GM18868 (cell line): Measurements from ENCODE around the gene DUS1L.
A peak's percentile ranks its signal among the peaks of the same experiment; 100 is the strongest.

ENCODE experiments used
- ATAC-seq: cut with Tn5 transposase; IDR thresholded peaks from one replicate; pipeline ENCODE4 v1.9.1; 2021; ENCODE audit warnings: mild to moderate bottlenecking, moderate library complexity; ENCODE audit not compliant: unreplicated experiment

The DUS1L gene

DNA sequence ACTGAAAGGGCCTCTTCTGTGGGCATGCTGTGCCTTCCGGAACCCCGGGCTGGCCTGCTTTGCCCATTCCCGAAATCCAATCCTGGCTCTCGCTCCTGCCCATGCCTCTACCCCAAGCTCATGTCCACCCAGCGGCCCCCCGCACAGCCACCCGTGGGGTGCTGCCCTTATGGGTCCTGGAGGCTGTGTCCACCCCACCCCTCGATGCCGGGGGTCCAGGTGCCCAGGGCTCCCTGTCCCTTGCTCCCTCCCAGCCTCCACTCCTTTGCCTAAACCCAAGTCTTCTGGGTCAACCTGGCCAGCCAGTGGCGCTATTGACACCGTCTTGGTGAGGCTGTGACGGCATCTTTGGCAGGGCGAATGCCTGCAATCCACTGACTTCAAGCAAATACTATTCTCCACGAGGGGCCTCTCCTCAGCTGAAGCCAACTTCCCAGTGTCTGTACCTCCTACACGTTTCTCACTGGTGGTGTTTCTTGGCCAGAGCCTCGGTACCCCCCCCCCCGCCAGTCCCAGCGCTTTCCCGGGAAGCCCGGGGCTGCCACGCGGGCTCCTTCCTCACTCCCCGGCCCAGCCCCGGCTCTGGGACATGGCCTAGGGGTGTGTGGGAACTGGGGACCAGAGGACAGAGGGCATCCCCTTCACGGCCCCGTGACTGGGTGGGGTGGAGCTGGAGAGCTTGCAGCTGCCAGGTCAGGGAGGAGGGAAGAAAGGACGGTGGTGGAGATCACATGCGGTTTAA lies 12.2 kb upstream of the DUS1L start:
- no peak for ATAC-seq

DNA sequence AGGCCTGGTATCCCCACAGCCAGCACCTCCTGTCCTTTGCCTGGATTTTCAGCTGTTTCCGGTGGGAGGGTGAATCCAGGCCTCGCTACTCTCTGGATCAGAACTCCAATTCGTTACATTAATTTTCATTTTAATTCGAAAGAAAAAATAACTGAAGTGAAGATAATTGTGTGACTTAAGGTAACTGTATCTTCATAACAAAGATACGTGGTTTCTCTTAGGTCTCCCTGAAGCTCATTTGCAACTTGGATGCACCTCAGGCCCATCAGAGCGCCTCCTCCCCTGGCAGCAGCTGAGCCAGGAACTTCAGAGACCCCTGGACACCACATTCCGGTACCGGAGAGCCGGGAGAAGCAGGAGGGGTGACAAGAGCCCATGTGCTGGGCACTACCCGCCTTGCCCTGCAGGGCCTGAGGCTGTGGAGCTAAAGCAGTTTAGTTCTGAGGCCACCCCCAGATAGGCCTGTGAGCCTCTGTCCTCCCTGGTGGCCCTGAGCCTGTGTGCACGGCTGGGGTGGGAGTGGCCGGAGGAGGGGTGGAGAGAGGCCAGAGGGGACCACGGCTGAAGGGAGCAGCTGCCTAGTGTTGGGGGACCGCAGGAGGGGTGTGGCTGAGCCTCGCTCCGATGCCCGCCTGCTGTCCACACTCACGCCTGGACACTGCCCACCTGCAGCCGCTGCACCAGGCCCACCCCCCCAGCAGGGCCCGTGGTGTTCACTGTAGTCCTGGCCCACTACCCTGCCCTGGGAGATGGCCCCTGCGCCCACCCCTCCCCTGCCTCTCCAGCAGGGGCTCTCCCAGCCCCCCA lies 11.4 kb upstream of the DUS1L start:
- no peak for ATAC-seq

DNA sequence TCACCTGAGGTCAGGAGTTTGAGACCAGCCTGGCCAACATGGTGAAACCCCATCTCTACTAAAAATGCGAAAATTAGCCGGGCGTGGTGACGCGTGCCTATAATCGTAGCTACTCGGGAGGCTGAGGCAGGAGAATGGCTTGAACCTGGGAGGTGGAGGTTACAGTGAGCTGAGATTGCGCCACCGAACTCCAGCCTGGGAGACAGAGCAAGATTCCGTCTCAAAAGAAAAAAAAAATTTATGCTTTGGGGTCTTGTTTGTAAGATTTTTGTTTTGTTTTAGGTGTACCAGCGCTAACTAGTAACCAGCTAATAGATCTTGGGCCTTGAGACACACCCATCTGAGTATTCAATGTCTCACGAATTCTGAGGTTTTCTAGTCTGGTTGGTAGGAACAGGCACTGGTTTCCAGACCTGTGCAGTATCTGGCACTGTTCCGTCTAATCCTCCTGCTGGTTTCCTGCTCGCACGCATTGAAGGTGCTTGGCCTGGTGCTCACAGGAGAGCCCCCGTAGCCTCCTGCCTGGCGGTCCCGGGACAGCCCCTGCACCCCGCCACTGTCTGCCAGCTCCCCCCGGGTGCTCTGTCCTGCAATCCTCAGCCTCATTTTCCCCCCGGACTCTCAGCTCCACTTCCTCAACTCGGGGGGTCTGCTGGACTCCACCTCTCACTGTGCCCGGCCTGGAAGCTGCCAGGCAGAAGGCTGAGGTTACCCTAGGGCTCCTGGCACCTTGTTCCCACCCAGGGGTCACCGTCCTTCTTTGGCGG lies 10.6 kb upstream of the DUS1L start:
- ATAC-seq, result no peak

DNA sequence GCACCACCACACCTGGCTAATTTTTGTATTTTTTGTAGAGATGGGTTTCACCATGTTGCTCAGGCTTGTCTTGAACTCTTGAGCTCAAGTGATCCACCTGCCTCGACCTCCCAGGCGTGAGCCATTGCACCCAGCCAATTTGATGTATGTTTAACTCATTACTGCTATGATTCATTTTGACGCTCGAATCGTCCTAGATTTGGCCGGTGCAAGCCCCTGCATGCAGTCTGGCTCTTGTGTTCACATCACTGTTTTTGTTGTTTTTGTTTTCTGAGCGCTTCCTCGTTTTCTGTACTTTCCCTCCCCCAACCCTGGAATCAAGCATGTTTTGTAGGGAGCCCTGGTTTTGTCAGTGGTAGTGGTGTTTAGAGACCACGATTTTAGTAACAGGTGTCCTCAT lies 7.8 kb upstream of the DUS1L start:
- no peak for ATAC-seq

DNA sequence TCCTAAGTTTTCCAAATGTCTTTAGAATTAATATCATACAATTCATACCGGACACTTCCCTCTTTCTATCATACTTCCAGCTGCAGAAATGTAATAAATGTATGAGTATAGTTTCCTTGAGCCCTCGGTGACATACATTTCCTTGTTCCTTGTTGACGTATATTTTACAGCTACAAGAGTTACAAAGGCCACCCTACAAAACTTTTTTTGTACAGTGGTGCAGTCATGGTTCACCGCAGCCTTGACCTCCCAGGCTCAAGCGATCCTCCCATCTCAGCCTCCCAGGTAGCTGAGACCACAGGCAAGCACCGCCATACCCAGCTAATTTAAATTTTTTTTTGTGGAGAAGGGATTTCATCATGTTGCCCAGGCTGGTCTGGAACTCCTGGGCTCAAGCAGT lies 7.2 kb upstream of the DUS1L start:
- no peak for ATAC-seq

DNA sequence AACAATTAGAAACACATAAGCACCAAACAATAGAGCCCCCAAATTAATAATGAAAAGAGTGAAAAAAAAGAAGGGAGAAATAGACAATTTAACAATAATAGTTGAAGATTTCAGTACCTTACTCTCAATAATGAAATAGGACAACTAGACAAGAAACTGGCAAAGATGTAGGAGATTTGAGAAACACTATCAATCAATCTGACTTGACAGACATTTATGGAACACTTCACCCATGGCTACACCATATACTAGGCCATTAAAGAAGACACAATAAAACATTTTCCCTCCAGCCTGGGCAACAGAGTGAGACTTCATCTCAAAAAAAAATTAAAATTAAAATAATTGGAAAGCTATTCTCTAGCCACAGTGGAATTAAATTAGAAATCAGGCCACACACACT lies 5.0 kb upstream of the DUS1L start:
- ATAC-seq, result no peak

DNA sequence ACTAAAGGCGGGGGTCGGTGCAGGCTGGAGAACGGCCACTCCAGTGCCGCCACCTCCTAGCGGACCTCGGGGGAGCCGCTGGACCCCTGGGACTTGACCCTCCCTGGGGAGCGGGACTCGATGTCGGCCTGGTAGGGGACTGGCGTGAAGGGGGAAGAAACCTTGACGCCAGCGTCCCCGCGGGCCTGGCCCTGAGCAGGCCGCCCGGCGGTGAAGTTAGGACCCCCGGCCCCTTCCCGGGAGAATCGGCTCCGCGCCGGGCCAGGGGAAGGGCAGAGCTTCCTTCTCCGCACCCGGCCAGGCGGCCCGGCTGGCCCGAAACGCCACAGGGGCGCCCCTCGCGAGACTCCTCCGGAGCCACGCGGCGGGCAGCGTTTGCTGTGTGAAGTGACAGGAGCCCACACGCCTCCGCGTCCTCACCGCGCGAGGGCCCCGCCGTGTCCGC lies 389 bp downstream of the DUS1L start:
- ATAC-seq, result peak; percentile 8

DNA sequence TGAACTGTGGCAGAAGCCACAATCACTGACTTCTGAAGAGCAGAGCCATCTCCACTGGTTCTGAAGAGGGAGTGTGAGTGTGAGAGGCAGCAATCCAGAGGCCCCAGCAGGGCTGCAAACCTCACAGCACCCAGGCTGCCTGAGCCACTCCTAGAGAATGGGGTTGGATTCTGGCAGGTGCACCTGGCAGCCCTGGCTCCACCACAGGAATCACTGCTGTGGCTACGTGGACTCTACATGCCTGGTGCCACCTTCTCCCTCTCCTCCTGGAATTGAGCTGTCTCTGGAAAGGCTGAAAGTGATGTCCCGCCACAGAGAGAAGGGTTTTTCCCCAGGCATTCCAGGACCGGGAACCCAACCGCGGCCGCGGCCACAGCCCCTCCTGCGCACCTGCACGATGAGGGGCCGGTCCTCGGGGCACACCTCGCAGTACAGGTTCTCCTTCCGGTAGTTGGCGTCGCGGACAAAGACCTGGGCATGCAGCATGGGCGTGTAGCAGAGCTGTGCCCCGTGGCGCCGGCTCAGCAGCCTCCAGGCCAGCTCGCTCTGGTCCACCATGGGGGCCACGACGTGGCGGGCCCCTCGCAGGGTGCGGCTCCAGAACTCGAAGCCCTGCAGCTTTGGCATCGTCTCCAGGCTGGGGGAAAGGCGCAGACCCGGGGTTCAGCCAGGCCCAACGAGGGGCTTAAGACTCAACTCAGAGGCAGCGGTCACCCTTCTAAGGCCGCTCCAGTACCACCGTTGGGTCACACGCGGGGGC lies 991 bp downstream of the DUS1L start:
- ATAC-seq, result no peak

DNA sequence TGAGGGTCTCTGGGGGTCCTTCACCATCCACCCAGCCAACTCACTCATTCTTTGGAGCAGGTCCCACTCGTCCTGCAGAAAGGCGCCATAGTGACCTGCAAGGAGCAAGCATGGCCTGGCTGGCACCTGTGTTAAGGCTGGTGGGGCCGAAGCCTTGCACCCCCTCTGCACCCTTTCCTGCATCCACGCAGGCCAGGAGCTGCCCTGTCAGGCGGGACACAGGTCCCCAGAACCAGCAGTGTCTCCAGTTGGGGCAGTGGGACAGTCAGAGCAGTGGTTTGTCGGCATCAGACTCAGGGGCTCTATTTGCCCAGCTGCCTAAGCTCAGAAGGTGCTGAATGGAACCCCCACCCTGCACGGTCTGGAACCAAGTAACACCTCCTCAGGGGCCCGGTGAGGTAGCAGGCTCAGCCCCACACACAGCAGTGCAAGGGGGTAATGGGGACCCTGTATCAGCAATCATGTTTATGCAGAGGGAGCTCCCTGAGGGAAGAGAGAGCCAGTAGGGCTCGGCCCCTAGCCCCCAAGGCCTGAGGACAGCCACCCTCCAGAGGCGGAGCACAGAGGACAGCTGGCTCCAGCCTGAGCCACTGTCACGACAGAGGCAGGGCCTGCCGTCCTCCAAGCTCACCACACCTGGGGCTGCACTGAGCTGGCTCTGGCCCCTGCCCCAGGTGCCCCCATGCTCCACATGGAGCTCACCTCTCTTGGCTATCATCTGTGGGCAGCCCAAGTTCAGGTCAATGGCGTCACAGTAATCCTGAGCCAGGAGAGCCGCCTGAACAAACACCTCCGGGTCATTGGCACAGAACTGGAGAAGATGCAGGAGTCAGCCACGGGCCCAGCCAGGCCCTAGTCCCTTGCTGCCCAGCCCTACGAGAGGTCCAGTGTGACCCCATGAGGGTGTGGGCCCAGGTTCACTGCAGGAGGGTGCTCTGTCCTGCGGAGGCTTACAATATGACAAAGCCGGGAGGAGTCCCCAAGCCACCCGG lies 1.9 kb downstream of the DUS1L start:
- ATAC-seq, result no peak

DNA sequence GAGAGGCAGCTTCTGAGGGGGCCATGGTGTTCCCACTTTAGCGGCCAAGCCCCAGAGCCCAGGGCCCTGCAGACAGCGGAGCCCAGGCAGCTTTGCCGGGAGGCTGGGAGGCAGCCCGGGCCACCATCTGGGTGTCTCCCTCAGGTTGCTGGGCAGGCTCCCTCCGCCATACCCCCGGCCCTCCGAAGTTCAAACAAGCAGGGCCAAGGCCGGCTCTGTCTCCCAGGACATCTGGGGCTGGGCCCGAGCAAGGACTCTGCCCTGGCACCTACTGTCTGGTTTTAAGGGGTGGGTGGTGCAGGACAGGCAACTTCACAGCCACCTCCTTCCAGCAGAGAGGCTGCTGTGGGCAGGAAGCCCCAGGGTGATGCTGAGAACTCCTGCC lies 2.6 kb downstream of the DUS1L start:
- ATAC-seq, result no peak

DNA sequence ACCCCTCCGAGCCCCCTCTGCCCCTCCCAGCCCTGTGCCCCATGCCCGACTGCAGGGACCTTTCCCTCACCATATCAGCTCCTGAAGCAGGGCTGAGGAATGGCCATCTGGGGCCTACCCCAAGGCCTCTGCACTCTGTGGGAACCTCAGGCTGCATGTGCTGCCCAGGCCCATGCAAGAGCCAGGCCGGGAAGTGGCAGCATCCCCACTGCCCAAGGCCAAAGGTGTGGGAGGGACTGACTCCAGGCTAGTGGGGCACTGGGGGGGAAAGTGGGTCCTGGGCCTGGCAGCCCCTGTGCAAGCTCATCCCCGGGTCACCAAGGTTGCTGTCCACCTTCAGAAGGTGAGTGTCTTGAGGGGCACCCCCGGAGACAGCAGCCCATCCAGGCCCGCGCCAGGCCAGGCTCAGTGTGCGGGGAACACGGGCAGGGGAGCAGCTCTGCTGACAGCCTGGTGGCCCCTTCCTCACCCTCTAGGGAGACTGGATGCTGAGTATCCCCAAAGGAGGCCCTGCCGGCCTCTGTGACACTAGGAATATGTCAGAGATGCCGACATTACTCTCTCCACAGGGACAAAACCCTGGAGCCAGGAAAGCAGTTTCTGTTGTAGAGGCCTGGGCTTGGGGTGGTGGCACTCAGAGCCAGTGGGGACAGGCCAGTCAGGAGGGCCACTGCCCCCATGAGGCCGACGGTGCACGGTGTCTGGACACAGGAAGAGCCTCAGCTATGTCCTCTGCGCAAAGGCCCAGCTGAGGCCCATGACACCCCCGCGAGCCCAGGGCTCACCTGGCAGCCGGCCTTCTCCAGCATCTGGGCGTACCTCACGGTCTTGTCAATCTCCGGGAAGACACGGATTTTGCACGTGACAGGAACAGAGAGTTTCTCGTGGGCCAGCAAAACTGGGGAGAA lies 3.3 kb downstream of the DUS1L start:
- no peak for ATAC-seq

DNA sequence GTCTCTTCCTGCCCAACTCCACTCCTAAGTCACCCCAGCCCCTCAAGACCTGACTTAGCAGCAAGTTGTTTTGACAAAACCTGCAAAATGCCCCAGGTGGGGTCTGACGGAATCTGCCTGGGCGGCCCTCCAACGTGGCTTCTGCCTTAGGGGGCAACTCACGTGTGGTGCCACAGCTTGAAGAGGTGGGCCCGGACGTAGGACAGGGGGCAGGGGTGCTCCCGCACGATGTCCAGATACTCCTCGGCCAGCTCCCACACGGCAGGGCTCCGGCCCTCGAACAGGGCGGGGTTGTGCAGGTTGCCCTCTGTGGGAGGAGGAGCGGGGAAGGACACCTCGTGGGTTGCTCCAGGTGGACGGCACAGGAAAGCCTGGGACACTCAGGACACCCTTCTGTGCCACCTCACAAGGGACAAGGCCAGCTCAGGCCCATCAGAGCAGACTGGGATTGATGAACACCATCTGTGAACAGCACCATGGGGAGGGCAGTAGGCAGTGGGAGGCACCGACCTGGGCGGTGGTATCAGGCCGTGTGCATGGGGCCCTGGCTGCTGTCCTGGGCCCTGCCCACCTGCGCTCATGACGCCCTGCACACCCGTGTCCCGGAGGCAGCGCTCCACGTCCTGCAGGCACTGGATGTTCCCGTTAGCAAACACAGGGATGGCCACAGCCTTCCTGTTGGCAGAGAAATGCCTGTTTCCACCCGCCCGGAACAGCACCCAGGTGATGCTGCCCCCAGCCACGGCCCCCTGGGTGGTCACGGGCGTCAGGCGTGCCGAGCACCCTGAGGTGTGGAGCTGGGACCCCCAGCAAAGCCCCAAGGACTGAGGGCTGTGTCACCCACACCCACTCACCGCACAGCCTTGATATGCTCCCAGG lies 4.3 kb downstream of the DUS1L start:
- no peak for ATAC-seq

DNA sequence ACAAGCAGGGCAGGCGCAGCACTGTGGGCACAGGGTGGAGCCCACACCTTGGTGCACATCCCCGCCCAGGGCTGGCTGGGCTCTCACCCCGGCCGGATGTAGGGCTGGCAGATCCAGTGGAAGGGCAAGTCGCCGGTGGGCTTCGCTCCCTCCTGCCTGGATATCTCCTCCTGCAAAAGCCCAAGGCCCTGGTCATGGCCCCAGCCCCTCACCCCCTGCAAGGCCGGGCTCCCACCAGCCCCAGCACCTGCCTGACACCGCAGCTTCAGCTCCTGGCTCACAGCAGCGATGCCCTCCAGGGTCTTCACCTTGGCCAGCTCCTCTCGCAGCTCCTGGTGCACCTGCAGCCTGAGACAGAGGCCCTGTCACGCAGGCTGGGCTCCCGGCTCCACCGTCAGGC lies 5.0 kb downstream of the DUS1L start:
- ATAC-seq, result no peak

DNA sequence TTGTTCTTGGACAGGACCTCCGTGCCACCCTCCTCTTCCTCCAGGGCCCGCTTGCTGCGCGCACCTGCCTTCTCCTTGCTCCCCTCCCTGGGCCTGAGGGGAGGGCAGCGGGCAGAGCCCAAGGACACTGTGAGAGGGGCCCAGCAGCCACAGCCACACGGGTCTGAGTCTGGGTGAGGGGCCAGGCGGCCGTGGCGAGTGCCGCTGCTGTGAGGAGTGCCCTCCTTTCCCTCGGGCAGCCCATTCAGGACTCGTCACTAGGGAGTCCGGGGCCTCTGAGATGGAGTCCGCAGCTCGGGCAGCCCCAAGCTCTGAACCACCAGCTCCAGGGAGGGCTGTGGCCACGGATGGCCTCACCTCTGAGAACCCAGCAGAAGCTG lies 5.6 kb downstream of the DUS1L start:
- ATAC-seq, result no peak

DNA sequence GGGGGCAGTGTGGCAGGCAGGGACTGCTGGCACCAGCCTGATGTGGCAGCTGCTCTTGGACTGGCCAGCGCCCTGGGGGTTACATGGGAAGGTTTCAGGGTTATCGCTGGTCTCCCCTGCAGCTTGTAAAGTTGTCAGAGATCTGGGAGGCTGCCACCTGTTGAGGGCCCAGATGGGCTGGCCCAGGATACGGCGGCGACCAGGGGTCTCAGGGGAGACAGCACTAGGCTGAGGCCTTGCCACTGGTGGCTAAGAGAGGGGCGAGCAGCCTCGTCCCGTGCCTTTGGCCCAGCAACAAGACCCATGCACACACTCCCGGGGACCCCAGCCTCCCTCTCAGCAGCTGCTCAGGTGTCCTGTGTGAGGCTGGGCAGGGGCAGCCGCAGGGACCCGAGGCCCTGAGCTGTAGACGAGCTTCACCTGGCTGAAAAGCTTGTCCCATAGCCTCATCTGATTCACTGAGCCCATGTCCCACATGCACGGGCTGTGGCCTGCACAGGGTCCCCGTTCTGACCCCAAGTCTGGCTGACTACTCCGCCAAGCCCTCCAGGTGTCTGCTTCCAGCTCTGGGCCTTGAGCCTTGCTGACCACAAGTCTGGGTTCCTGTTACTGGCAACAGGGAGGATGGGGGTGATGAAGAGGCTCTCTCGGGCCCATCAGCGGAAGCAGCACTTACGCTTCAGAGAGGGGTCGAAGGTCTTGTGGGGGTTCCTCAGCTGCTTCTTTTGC lies 6.2 kb downstream of the DUS1L start:
- no peak for ATAC-seq

DNA sequence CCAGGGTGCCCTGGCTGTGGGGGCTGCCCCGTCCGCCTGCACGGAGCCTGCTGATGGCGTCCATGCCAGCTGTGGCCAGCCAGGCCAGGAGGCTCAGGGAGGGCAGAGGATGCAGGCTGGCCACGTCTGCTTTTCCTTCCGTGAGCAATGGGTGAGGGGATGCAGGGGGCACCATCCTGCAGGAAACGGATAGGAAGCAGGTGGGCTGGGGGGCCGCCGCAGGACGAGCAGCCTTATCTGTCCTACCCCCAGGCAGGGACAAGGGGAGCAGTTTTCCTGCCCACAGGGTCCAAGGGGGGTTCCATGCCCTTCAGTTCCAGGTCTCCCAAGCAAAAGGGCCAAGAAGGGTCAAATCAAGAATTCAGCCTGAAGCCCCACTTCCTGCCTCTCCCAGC lies 6.8 kb downstream of the DUS1L start:
- no peak for ATAC-seq

DNA sequence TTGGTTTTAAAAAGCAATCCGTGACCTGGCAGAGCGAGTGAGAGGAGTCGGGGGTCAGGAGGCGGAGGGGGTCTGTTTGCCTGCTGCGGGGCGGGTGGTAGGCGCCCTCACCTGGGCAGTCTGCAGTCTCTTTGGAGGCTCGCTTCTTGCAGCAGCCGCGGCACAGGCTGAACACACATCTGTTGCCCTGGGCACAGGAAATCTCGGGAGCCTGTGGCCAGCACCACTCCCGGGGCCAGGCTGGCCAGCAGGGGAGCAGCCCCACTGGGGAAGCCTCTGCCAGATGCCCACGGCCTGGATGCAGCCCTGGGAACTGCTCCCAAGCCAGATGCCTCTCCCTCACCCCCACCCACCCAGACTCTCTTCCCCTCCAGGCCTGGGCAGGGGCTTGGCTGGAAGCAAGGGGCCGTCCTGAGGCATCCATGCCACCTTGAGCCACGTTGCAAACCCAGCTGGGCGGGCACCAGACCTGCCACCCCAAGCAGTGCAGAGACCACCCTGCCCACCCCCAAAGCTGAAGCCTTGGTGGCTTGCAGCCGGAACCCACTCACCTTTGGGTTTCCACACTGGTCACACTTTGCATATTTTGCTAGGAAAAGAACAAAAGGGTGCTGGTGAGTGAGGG lies 7.3 kb downstream of the DUS1L start:
- no peak for ATAC-seq
